Activated naive CD8-positive, alpha-beta T cell treated with anti-CD3 and anti-CD28 coated beads for 36 hours (primary cell): Measurements from ENCODE around the gene GATB. TPM values are rescaled to one million over a fixed set of nuclear protein-coding genes. Genes with fewer than 3 reads are reported as not detected.

Experiments
- DNase-seq: peaks from one replicate; pipeline ENCODE4 v3.0.0; 2021
- H3K27ac Mint-ChIP-seq: one replicate; pipeline ENCODE4 v1.8.0; 2022; ENCODE audit warnings: mild to moderate bottlenecking, moderate library complexity, mixed read lengths
- H3K27me3 Mint-ChIP-seq: one replicate; pipeline ENCODE4 v1.8.0; 2022; ENCODE audit warnings: mild to moderate bottlenecking, mixed read lengths
- H3K36me3 Mint-ChIP-seq: one replicate; pipeline ENCODE4 v1.8.0; 2021; ENCODE audit warnings: mild to moderate bottlenecking, mixed read lengths
- H3K4me1 Mint-ChIP-seq: one replicate; pipeline ENCODE4 v1.8.0; 2021; ENCODE audit warnings: mixed read lengths
- H3K4me3 Mint-ChIP-seq: one replicate; pipeline ENCODE4 v1.8.0; 2022; ENCODE audit warnings: mild to moderate bottlenecking, moderate library complexity, mixed read lengths
- H3K9me3 Mint-ChIP-seq: one replicate; pipeline ENCODE4 v1.8.0; 2022; ENCODE audit warnings: mixed read lengths
- total RNA-seq, 2 experiments: library from RNA; stranded (reverse); gene quantifications; one replicate each; pipeline ENCODE4 v1.2.3, GENCODE V29; 2021

The GATB gene
- total RNA-seq, 2 experiments from 2014 or later, result 28.4 to 29.4 TPM

DNA sequence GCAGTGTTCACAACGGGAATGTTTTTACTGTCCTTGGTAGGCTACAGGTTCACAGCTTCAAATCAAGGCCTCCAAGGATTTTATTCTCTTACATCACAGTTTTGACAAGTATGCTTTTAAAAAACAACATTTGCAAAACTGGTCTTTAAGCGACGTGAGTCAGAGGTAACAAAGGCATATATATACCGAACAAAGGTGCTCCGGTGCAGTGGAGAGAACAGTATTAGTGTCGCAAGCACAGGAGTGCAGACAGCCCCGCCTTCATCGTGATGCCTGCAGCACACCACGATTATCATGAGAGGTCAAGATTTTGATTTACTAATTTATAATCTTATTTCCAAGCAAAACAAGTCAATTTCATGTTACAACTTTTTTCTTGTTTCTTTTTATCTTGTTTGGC lies 90.8 kb downstream of the GATB start:
- no peaks in the 10 kb centered on the region for H3K27me3 Mint-ChIP-seq
- no peak for DNase-seq
- H3K4me3 Mint-ChIP-seq, result no peak overlapping the region
- H3K27ac Mint-ChIP-seq, result no peak overlapping the region
- peaks cover 4% of the 10 kb centered on the region for H3K4me1 Mint-ChIP-seq
- no peaks in the 10 kb centered on the region for H3K36me3 Mint-ChIP-seq
- H3K9me3 Mint-ChIP-seq, result no peaks in the 10 kb centered on the region

- DNase-seq, result no peak
- H3K27me3 Mint-ChIP-seq, result no peaks in the 10 kb centered on the region
- H3K27ac Mint-ChIP-seq, result no peak overlapping the region
- no peaks in the 10 kb centered on the region for H3K36me3 Mint-ChIP-seq
- H3K9me3 Mint-ChIP-seq, result no peaks in the 10 kb centered on the region
- peaks cover 4% of the 10 kb centered on the region for H3K4me1 Mint-ChIP-seq
- no peak overlapping the region for H3K4me3 Mint-ChIP-seq
Observed at GRCh38 chr4:151668689-151669402, 92.0 kb downstream of the GATB start.

GRCh38 chr4:151667666-151668065 lies 93.1 kb downstream of the GATB start:
- no peaks in the 10 kb centered on the region for H3K9me3 Mint-ChIP-seq
- H3K36me3 Mint-ChIP-seq, result no peaks in the 10 kb centered on the region
- DNase-seq, result no peak
- no peaks in the 10 kb centered on the region for H3K27me3 Mint-ChIP-seq
- H3K4me1 Mint-ChIP-seq, result peaks cover 4% of the 10 kb centered on the region
- no peak overlapping the region for H3K27ac Mint-ChIP-seq
- no peak overlapping the region for H3K4me3 Mint-ChIP-seq

- no peak for DNase-seq
- Mint-ChIP-seq H3K9me3 (no peaks in the 10 kb centered on the region), H3K27me3 (no peaks in the 10 kb centered on the region), H3K27ac (peak overlapping the region; percentile 6), H3K36me3 (no peaks in the 10 kb centered on the region), H3K4me3 (no peak overlapping the region), H3K4me1 (peaks cover 4% of the 10 kb centered on the region)
Observed at GRCh38 chr4:151667048-151667447, 93.8 kb downstream of the GATB start.

DNA sequence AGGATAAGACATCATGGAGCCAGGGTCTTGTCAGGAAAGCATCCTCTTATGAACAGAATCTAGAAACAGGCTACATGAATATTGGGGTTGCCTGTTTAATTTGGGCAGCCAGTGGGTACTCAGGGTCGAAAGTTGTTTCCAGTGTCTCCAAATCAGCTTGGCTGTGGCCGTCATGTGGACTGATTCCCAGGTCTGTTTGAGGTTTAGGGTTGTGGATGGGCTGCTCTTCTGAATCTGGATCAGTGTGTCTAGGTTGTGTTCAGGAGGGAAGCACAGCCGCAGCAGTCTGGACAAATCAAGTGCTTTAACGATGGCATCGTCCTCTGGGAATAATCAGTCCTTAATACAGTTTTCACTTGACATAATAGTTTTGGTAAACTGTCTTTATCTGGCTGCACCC lies 94.3 kb downstream of the GATB start:
- H3K27ac Mint-ChIP-seq, result peak overlapping the region; percentile 12
- H3K27me3 Mint-ChIP-seq, result no peaks in the 10 kb centered on the region
- H3K9me3 Mint-ChIP-seq, result no peaks in the 10 kb centered on the region
- H3K4me1 Mint-ChIP-seq, result peaks cover 4% of the 10 kb centered on the region
- H3K36me3 Mint-ChIP-seq, result no peaks in the 10 kb centered on the region
- DNase-seq, result no peak
- no peak overlapping the region for H3K4me3 Mint-ChIP-seq

- H3K36me3 Mint-ChIP-seq, result no peaks in the 10 kb centered on the region
- peaks cover 4% of the 10 kb centered on the region for H3K4me1 Mint-ChIP-seq
- H3K4me3 Mint-ChIP-seq, result no peak overlapping the region
- no peaks in the 10 kb centered on the region for H3K9me3 Mint-ChIP-seq
- no peaks in the 10 kb centered on the region for H3K27me3 Mint-ChIP-seq
- DNase-seq, result no peak
- no peak overlapping the region for H3K27ac Mint-ChIP-seq
Observed at GRCh38 chr4:151665785-151666127, 95.1 kb downstream of the GATB start.

GRCh38 chr4:151665022-151665784 lies 95.6 kb downstream of the GATB start:
- no peak overlapping the region for H3K4me3 Mint-ChIP-seq
- H3K36me3 Mint-ChIP-seq, result peaks cover under 1% of the 10 kb centered on the region
- H3K27me3 Mint-ChIP-seq, result no peaks in the 10 kb centered on the region
- H3K4me1 Mint-ChIP-seq, result peaks cover 4% of the 10 kb centered on the region
- no peak for DNase-seq
- H3K27ac Mint-ChIP-seq, result no peak overlapping the region
- peaks cover under 1% of the 10 kb centered on the region for H3K9me3 Mint-ChIP-seq

DNA sequence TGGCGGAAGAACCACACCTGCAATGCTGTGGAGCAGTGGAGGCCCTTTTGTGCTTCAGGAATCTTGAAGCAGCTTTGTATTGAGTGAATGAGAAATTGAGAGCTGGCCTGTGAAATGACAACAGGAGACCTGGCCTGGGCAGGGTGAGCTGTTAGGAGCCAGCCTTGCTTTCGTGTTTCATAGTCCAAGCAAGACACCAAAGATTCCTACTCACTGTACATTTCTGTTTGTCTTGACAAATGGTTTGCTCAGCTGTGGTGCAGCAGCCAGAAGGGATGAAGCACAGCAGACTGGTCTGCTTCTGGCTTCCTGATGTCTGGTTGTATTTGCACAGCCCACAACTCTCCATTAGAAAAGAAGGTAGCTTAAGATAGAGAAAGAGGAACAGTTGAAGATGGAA lies 96.5 kb downstream of the GATB start:
- Mint-ChIP-seq H3K36me3 (peaks cover 6% of the 10 kb centered on the region), H3K4me3 (no peak overlapping the region), H3K9me3 (peaks cover 1% of the 10 kb centered on the region), H3K27me3 (no peaks in the 10 kb centered on the region), H3K27ac (no peak overlapping the region), H3K4me1 (peaks cover 10% of the 10 kb centered on the region)
- DNase-seq, result no peak

GRCh38 chr4:151663109-151663508 lies 97.7 kb downstream of the GATB start:
- Mint-ChIP-seq H3K4me3 (no peak overlapping the region), H3K27ac (no peak overlapping the region), H3K36me3 (peaks cover 6% of the 10 kb centered on the region), H3K4me1 (peaks cover 20% of the 10 kb centered on the region), H3K27me3 (no peaks in the 10 kb centered on the region), H3K9me3 (peaks cover 1% of the 10 kb centered on the region)
- no peak for DNase-seq

DNA sequence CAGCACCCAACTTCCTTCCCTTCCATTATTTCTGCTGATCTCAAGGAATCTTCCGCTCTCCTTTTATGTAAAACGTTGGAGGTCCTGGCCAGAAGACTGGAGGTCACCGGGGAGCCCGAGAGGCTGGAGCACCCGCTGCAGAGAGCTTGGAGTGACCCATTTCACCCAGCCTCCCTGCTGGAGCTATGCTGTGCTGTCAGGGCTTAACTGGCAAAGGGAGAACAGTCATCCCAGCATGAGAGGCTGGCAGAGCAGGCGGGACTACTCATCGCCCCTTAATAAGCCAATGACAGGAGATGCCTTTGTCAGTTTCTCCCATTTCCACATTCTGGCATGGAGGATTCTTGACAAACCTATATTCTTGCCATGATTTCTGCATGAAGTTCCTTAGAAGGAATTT lies 98.9 kb downstream of the GATB start:
- Mint-ChIP-seq H3K36me3 (peaks cover 6% of the 10 kb centered on the region), H3K27ac (no peak overlapping the region), H3K4me1 (peaks cover 15% of the 10 kb centered on the region), H3K27me3 (no peaks in the 10 kb centered on the region), H3K9me3 (peaks cover 1% of the 10 kb centered on the region), H3K4me3 (no peak overlapping the region)
- DNase-seq, result no peak

DNA sequence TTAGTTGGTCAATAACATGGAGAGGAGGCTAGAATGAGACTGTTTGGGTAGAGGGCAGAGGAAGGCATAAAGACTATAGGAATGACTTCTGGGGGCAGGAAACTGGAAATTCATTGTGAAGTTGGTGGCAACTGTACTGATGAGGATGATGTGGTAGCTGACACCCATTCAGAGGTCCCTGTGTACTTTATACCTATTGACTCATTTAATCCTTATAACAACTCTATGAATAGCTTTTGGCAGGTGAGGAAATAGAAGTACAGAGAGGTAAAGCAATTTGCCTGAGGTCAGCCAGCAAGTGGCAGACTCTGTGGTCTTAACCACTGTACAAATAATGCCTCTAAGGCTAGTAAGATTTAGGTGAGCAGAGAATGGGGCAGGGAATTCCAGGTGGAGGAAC lies 100.1 kb downstream of the GATB start:
- Mint-ChIP-seq H3K36me3 (peaks cover 6% of the 10 kb centered on the region), H3K4me1 (peaks cover 15% of the 10 kb centered on the region), H3K4me3 (no peak overlapping the region), H3K27ac (no peak overlapping the region), H3K9me3 (peaks cover 1% of the 10 kb centered on the region), H3K27me3 (no peaks in the 10 kb centered on the region)
- no peak for DNase-seq

DNA sequence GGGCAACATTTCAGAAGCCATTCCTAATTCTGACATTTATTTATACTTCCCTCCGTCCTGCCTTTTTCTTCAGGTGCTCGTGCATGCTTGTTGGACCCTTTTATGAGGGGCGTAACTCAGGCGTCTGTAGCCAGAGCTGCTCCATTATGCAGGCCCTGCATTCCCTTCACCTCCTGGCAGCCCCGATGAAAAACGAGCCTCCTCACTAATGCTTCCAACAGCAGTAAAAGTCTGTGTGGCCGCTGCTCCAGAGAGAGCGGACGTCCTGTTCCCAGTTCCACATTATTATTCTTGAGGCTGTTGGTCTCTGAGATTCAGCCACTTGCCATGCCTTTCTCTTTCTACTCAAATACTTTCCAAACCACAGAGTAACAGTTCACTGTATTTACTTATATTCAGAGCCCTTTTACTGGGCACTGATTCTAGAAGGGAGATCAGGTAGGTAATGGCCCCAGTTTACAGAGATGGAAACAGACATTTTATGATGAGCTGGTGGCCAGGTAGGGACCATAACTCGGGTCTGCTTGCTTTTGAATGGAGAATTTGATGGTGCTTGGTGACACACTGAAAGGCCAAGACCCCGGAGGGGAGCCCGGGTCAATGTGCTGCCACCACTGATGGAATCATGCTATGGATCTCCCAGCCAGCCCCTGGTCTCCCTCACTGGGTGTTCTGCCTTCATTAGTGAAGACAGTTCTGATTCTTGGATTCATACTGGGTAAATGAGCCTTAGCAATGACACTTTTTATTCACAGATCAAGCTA lies 101.0 kb downstream of the GATB start:
- Mint-ChIP-seq H3K36me3 (peaks cover 6% of the 10 kb centered on the region), H3K4me3 (no peak overlapping the region), H3K9me3 (peaks cover 1% of the 10 kb centered on the region), H3K27ac (peak overlapping the region; percentile 81), H3K4me1 (peaks cover 15% of the 10 kb centered on the region), H3K27me3 (no peaks in the 10 kb centered on the region)
- no peak for DNase-seq

DNA sequence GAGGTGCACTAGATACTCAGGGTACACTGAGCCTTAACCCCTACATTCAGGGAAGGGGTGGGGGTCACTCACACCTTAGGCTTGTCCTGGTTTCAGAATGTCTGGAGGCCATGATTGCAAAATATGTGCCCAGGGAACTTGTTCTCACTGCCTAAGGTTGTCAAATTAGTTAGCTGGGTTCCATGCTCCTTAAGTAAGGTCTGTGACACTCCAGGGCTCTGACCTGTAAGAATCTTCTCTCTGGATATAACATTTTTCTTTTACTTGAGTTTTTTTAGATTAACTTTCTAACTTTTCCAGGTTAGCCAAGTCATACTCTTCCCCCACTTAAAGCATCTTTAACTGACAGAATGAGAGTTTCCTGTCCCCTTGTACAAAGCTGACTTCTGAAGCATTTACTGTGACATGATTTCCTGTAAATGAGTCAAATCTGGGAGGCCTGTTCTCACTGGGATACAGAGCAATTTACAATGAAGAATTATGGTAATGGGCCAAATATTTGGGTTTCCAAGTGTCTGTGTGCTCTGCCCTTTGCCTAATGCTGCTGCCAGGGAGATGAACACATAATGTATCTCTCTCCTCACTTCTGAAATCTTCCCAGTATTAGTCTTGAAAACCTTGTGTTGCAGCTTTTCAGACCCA lies 101.7 kb downstream of the GATB start:
- no peak overlapping the region for H3K4me3 Mint-ChIP-seq
- peak overlapping the region; percentile 81 for H3K27ac Mint-ChIP-seq

DNA sequence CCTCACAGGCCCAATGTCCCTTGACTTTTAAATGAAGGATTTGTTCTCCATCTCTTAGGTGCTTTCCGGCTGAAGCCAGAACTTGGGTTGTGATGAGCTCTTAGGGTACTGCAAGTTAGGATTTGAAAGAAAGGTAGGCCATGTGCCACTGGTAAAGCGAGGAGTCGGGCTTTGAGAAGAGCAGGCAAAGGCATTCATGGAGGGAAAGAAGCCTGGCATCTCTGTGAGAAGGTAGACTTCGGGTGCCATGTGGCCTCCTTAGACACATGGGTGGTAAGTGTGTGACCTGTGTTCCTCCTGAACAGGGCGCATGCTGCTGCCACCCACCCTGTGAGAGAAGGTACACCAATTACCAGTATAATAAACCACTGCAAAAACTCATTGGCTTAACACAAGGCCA lies 102.9 kb downstream of the GATB start:
- Mint-ChIP-seq H3K4me1 (peaks cover 15% of the 10 kb centered on the region), H3K9me3 (peaks cover 1% of the 10 kb centered on the region), H3K27me3 (no peaks in the 10 kb centered on the region), H3K27ac (no peak overlapping the region), H3K36me3 (peaks cover 6% of the 10 kb centered on the region), H3K4me3 (no peak overlapping the region)
- no peak for DNase-seq

More for the DNA sequence above, 101.7 kb downstream of the GATB start:
- H3K9me3 Mint-ChIP-seq, result peaks cover 1% of the 10 kb centered on the region
- H3K36me3 Mint-ChIP-seq, result peaks cover 6% of the 10 kb centered on the region
- H3K4me1 Mint-ChIP-seq, result peaks cover 15% of the 10 kb centered on the region
- DNase-seq, result no peak
- H3K27me3 Mint-ChIP-seq, result no peaks in the 10 kb centered on the region

GRCh38 chr4:151656058-151656457 lies 104.7 kb downstream of the GATB start:
- Mint-ChIP-seq H3K9me3 (peaks cover 1% of the 10 kb centered on the region), H3K27ac (no peak overlapping the region), H3K4me1 (peaks cover 15% of the 10 kb centered on the region), H3K27me3 (no peaks in the 10 kb centered on the region), H3K4me3 (no peak overlapping the region), H3K36me3 (peaks cover 6% of the 10 kb centered on the region)
- DNase-seq, result no peak
